Small intestine (tissue), 7 donors: ENCODE results near the gene PPP1R12C. TPM values are rescaled to one million over a fixed set of nuclear protein-coding genes. Genes with fewer than 3 reads are reported as not detected.

ENCODE experiments used
- DNase-seq, 2 donors: peaks; one replicate each; pipeline versions ENCODE4 v3.0.0 to v3.0.0-alpha.2; 2013
- FAIRE-seq: peaks from 2 replicates; lab custom pipeline; 2012; peaks lifted over from hg19 to GRCh38; lab: Jason Lieb, UNC
- H3K27ac ChIP-seq, 3 donors: one replicate each; pipeline ENCODE4 v1.5.1; 2013; ENCODE audit warnings: low read length in 2 of 3, mild to moderate bottlenecking in 2 of 3, control low read depth in 1 of 3, inconsistent platforms in 1 of 3, low read depth in 1 of 3, moderate library complexity in 1 of 3
- H3K27me3 ChIP-seq, 3 donors: one replicate each; pipeline ENCODE4 v1.6.1; 2013; ENCODE audit warnings: low read length in 3 of 3, inconsistent platforms in 1 of 3; ENCODE audit not compliant: control insufficient read depth in 3 of 3, insufficient read depth in 3 of 3
- H3K36me3 ChIP-seq, 3 donors: one replicate each; pipeline ENCODE4 v1.6.1; 2013; ENCODE audit warnings: low read length in 3 of 3, inconsistent platforms in 1 of 3, low read depth in 1 of 3, mild to moderate bottlenecking in 1 of 3, moderate library complexity in 1 of 3; ENCODE audit not compliant: control insufficient read depth in 3 of 3, insufficient read depth in 2 of 3
- H3K4me1 ChIP-seq, 3 donors: one replicate each; pipeline ENCODE4 v1.6.1; 2013; ENCODE audit warnings: low read length in 2 of 3, inconsistent platforms in 1 of 3, low read depth in 1 of 3, mild to moderate bottlenecking in 1 of 3, moderate library complexity in 1 of 3; ENCODE audit not compliant: control insufficient read depth in 3 of 3, insufficient read depth in 2 of 3
- H3K4me3 ChIP-seq, 3 donors: one replicate each; pipeline ENCODE4 v1.5.1; 2013; ENCODE audit warnings: low read length in 3 of 3, control low read depth in 1 of 3, inconsistent platforms in 1 of 3, low read depth in 1 of 3, mild to moderate bottlenecking in 1 of 3, moderate library complexity in 1 of 3
- H3K9me3 ChIP-seq, 2 donors: one replicate each; pipeline ENCODE4 v1.6.1; 2013; ENCODE audit warnings: low read depth in 1 of 2, low read length in 1 of 2; ENCODE audit not compliant: control insufficient read depth in 2 of 2, insufficient read depth in 1 of 2
- WGBS, 3 donors: extraction: QIAGEN DNeasy Blood & Tissue Kit; methylation state at CpG; one replicate each; pipeline ENCODE4 v1.1.7; 2013; 5-methylcytosine and 5-hydroxymethylcytosine counted together
- polyA plus RNA-seq, 4 donors: library from polyadenylated mRNA; stranded (reverse) in 3 of 4; unstranded in 1 of 4; fragments of 200-250 nt in 3 of 4; fragments of 120-200 nt in 1 of 4; gene quantifications; one replicate each; pipeline versions ENCODE4 v1.2.1 to v1.2.3, GENCODE V29; 2013
- donor health status: healthy with polysubstance abuse.
- donor health status: control.
- donor health status: control.
- donor health status: Bipolar disorder and iron deficiency.
- donor health status: healthy.

Gene PPP1R12C
- polyA plus RNA-seq, 4 donors, result 68.3 to 192 (median 132) TPM

GRCh38 chr19:55117663-55118391 is 390 bp upstream of the PPP1R12C start:
- Histone ChIP-seq H3K27me3 (peaks cover 0 to 3% (median 0%) of the 10 kb centered on the region in 3 donors), H3K27ac (peak overlapping the region; percentile 8 to 74 (median 59)), H3K4me3 (peak overlapping the region; percentile 30 to 73 (median 65)), H3K36me3 (peaks cover 0 to 18% (median 0%) of the 10 kb centered on the region in 3 donors), H3K4me1 (peaks cover 9 to 22% (median 14%) of the 10 kb centered on the region in 3 donors), H3K9me3 (no peaks in the 10 kb centered on the region)
- DNase-seq (peak; percentile 99), FAIRE-seq (no peak)
- 0 to 1% (median 1%) methylated on average over 37 to 44 of the region's 44 CpGs for WGBS, 3 donors

- 1 to 2% (median 2%) methylated on average over 25 of the region's 25 CpGs for WGBS, 3 donors
- no peaks in the 10 kb centered on the region for H3K9me3 ChIP-seq
- peak overlapping the region; percentile 65 to 90 (median 66) for H3K4me3 ChIP-seq
- no peaks in the 10 kb centered on the region for H3K27me3 ChIP-seq
- H3K27ac ChIP-seq, result peak overlapping the region; percentile 56 to 91 (median 59)
- H3K36me3 ChIP-seq, result peaks cover 0 to 33% (median 8%) of the 10 kb centered on the region in 3 donors
- FAIRE-seq (no peak), DNase-seq (peak; percentile 50 to 57)
- peaks cover 9 to 22% (median 14%) of the 10 kb centered on the region in 3 donors for H3K4me1 ChIP-seq
These were observed 1.1 kb downstream of the PPP1R12C start for GRCh38 chr19:55116232-55116858.

- peaks cover 0 to 34% (median 8%) of the 10 kb centered on the region in 3 donors for H3K36me3 ChIP-seq
- 54 to 65% (median 65%) methylated on average over 13 of the region's 13 CpGs for WGBS, 3 donors
- H3K4me3 ChIP-seq, result peak overlapping the region in 2 of 3 donors; percentile 65 to 66
- H3K27ac ChIP-seq, result peak overlapping the region in 2 of 3 donors; percentile 40 to 91
- FAIRE-seq (no peak), DNase-seq (no peak)
- H3K9me3 ChIP-seq, result no peaks in the 10 kb centered on the region
- H3K4me1 ChIP-seq, result peaks cover 9 to 22% (median 14%) of the 10 kb centered on the region in 3 donors
- no peaks in the 10 kb centered on the region for H3K27me3 ChIP-seq
These were observed 1.9 kb downstream of the PPP1R12C start for GRCh38 chr19:55115446-55116065.

- no peak for FAIRE-seq
- 86 to 94% (median 91%) methylated on average over 8 to 9 of the region's 9 CpGs for WGBS, 3 donors
These were observed 2.8 kb downstream of the PPP1R12C start for GRCh38 chr19:55114566-55115145.

GRCh38 chr19:55113570-55114039 is 3.8 kb downstream of the PPP1R12C start:
- FAIRE-seq, result no peak
- WGBS, 3 donors, result 35 to 56% (median 51%) methylated on average over 11 to 12 of the region's 12 CpGs

More at GRCh38 chr19:55114566-55115145, 2.8 kb downstream of the PPP1R12C start:
- Histone ChIP-seq H3K27ac (peak overlapping the region in 2 of 3 donors; percentile 13 to 37), H3K4me1 (peaks cover 9 to 22% (median 14%) of the 10 kb centered on the region in 3 donors), H3K36me3 (peaks cover 0 to 41% (median 9%) of the 10 kb centered on the region in 3 donors), H3K27me3 (no peaks in the 10 kb centered on the region), H3K9me3 (no peaks in the 10 kb centered on the region), H3K4me3 (no peak overlapping the region)
- DNase-seq, result no peak

GRCh38 chr19:55112777-55113569 is 4.5 kb downstream of the PPP1R12C start:
- Histone ChIP-seq H3K27ac (peak overlapping the region in 2 of 3 donors; percentile 71 to 73), H3K9me3 (no peaks in the 10 kb centered on the region), H3K4me1 (peaks cover 6 to 22% (median 7%) of the 10 kb centered on the region in 3 donors), H3K27me3 (no peaks in the 10 kb centered on the region), H3K4me3 (no peak overlapping the region), H3K36me3 (peaks cover 0 to 48% (median 15%) of the 10 kb centered on the region in 3 donors)
- WGBS, 3 donors, result 64 to 85% (median 81%) methylated on average over 22 to 23 of the region's 23 CpGs
- no peak for DNase-seq
- FAIRE-seq, result no peak

More at GRCh38 chr19:55113570-55114039, 3.8 kb downstream of the PPP1R12C start:
- Histone ChIP-seq H3K36me3 (peaks cover 0 to 48% (median 15%) of the 10 kb centered on the region in 3 donors), H3K9me3 (no peaks in the 10 kb centered on the region), H3K4me3 (no peak overlapping the region), H3K4me1 (peaks cover 9 to 22% (median 13%) of the 10 kb centered on the region in 3 donors), H3K27me3 (no peaks in the 10 kb centered on the region), H3K27ac (peak overlapping the region in 2 of 3 donors; percentile 71 to 73)
- DNase-seq, result peak in 1 of 2 donors; percentile 87

GRCh38 chr19:55112246-55112776 is 5.1 kb downstream of the PPP1R12C start:
- no peak overlapping the region for H3K4me3 ChIP-seq
- DNase-seq (no peak), FAIRE-seq (no peak)
- peaks cover 6 to 22% (median 7%) of the 10 kb centered on the region in 3 donors for H3K4me1 ChIP-seq
- H3K27me3 ChIP-seq, result no peaks in the 10 kb centered on the region
- 92 to 94% (median 94%) methylated on average over 24 to 25 of the region's 25 CpGs for WGBS, 3 donors
- H3K27ac ChIP-seq, result peak overlapping the region in 1 of 3 donors; percentile 71
- peaks cover 0 to 48% (median 15%) of the 10 kb centered on the region in 3 donors for H3K36me3 ChIP-seq
- H3K9me3 ChIP-seq, result no peaks in the 10 kb centered on the region
